Measurements from ENCODE around the gene KIR2DL1.
"Not testable (repeated sequence)": the region's sequence is repeated elsewhere in the genome, so short reads cannot be mapped to it uniquely, and the experiment has no call there.

KIR2DL1 gene

DNA sequence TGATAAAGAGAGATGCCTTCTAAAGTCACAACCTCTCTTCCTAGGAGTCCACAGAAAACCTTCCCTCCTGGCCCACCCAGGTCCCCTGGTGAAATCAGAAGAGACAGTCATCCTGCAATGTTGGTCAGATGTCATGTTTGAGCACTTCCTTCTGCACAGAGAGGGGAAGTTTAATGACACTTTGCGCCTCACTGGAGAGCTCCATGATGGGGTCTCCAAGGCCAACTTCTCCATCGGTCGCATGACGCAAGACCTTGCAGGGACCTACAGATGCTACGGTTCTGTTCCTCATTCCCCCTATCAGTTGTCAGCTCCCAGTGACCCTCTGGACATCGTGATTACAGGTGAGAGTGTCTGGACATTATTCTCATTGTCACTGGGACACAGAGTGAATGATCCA, 18.6 kb downstream of the KIR2DL1 start:
- not testable (repeated sequence) for DNase-seq (ENCODE audit: low spot score); H3K23ac ChIP-seq (ENCODE audit: low read depth, low read length, poor library complexity); H3K9ac ChIP-seq (ENCODE audit: low read depth, low read length, poor library complexity); H3K18ac ChIP-seq (ENCODE audit: low read length); H3K79me1 ChIP-seq (ENCODE audit: low read depth, low read length); H3K4ac ChIP-seq (ENCODE audit: low read length); H2AK5ac ChIP-seq (ENCODE audit: low read depth, low read length); H2AFZ ChIP-seq (ENCODE audit: low read length); H4K8ac ChIP-seq (ENCODE audit: low read depth, low read length); H2BK12ac ChIP-seq (ENCODE audit: low read length); H4K91ac ChIP-seq (ENCODE audit: low read depth, low read length, poor library complexity); H3K27me3 ChIP-seq (ENCODE audit: control insufficient read depth in 3 of 3, insufficient read depth in 3 of 3, low read depth in 1 of 3, low read length in 3 of 3); H3K27ac ChIP-seq (replicated peaks; ENCODE audit: low read length); H3K4me1 ChIP-seq (ENCODE audit: control insufficient read depth in 2 of 2, insufficient read depth in 1 of 2, low read depth in 1 of 2, low read length in 2 of 2); H3K4me2 ChIP-seq (ENCODE audit: insufficient read depth, low read length, poor library complexity, severe bottlenecking); H2BK15ac ChIP-seq (ENCODE audit: low read length); H2BK5ac ChIP-seq (ENCODE audit: low read length); H3K14ac ChIP-seq (ENCODE audit: low read length); H3K4me3 ChIP-seq (ENCODE audit: low read length in 2 of 2); H2BK120ac ChIP-seq (ENCODE audit: low read depth, low read length); H3K36me3 ChIP-seq (replicated peaks in 1 of 2; ENCODE audit: control insufficient read depth in 2 of 2, insufficient read depth in 2 of 2, low read length in 2 of 2)
- H3K9me3 ChIP-seq (replicated peaks in 1 of 2; ENCODE audit: control insufficient read depth in 2 of 2, insufficient read depth in 1 of 2, low read depth in 1 of 2, low read length in 2 of 2), result peaks cover 0 to 28% of the 10 kb centered on the region in 2 donors
- whole genome bisulfite sequencing, 2 donors (ENCODE audit: extremely low coverage in 2 of 2, insufficient read length in 2 of 2, insufficient replicate concordance in 1 of 2), result no CpG with 5 or more reads among the region's 6 CpGs

DNA sequence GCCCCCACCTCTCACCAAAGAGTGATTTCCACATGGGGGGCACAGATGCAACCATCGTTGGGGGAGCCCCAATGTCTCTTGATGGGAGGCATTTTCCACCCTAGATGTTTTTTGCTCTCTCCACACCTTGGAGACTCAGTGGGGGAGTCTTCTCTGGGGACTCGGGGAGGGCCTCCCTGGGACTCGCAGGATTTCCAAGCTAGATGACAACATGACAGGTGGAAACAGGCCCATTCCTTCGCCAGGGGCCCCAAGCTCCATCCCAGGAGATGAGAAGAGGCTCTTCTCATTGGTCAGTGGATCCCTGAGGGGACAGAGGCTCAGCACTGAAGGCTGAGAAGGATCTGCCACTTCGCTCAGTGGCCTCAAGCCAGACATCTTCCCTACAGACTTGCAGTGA, 21.1 kb downstream of the KIR2DL1 start:
- Histone ChIP-seq H2BK120ac (ENCODE audit: low read depth, low read length) (no peak overlapping the region), H2BK15ac (ENCODE audit: low read length) (no peak overlapping the region), H2AK5ac (ENCODE audit: low read depth, low read length) (no peak overlapping the region), H3K9me3 (replicated peaks in 1 of 2; ENCODE audit: control insufficient read depth in 2 of 2, insufficient read depth in 1 of 2, low read depth in 1 of 2, low read length in 2 of 2) (peaks cover 0 to 30% of the 10 kb centered on the region in 2 donors), H4K8ac (ENCODE audit: low read depth, low read length) (no peak overlapping the region), H3K23ac (ENCODE audit: low read depth, low read length, poor library complexity) (no peak overlapping the region), H3K4me2 (ENCODE audit: insufficient read depth, low read length, poor library complexity, severe bottlenecking) (no peak overlapping the region), H3K36me3 (replicated peaks in 1 of 2; ENCODE audit: control insufficient read depth in 2 of 2, insufficient read depth in 2 of 2, low read length in 2 of 2) (no peaks in the 10 kb centered on the region), H2BK12ac (ENCODE audit: low read length) (no peak overlapping the region), H3K27ac (replicated peaks; ENCODE audit: low read length) (no peak overlapping the region), H3K4me1 (ENCODE audit: control insufficient read depth in 2 of 2, insufficient read depth in 1 of 2, low read depth in 1 of 2, low read length in 2 of 2) (no peaks in the 10 kb centered on the region), H3K27me3 (ENCODE audit: control insufficient read depth in 3 of 3, insufficient read depth in 3 of 3, low read depth in 1 of 3, low read length in 3 of 3) (no peaks in the 10 kb centered on the region), H2AFZ (ENCODE audit: low read length) (no peak overlapping the region), H3K14ac (ENCODE audit: low read length) (peak overlapping the region; percentile 8), H3K18ac (ENCODE audit: low read length) (no peak overlapping the region), H3K79me1 (ENCODE audit: low read depth, low read length) (no peaks in the 10 kb centered on the region), H2BK5ac (ENCODE audit: low read length) (no peak overlapping the region), H3K4me3 (ENCODE audit: low read length in 2 of 2) (no peak overlapping the region), H3K9ac (ENCODE audit: low read depth, low read length, poor library complexity) (no peak overlapping the region), H3K4ac (ENCODE audit: low read length) (no peak overlapping the region), H4K91ac (ENCODE audit: low read depth, low read length, poor library complexity) (no peak overlapping the region)
- no CpG with 5 or more reads among the region's 5 CpGs for WGBS, 2 donors (ENCODE audit: extremely low coverage in 2 of 2, insufficient read length in 2 of 2, insufficient replicate concordance in 1 of 2)
- no peak for DNase-seq (ENCODE audit: low spot score)

DNA sequence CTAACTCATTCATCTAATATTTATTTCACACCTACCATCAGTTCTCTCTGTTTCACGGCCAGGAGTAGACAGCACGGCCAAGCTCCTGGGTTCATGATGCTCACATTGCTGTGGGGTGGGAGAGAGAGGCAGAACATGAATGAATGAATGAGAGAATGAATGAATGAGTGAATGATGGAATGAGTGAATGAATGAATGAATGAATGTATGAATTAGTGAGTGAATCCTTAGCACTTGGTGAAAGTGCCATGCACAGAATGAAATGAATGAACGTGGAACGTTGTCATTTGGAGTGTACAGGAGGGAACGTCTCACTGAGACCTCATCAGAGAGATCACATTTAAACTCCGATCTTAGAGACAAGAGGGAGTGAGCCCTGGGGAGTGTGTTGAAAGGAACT, 21.9 kb downstream of the KIR2DL1 start:
- H3K27me3 ChIP-seq (ENCODE audit: control insufficient read depth in 3 of 3, insufficient read depth in 3 of 3, low read depth in 1 of 3, low read length in 3 of 3), result no peaks in the 10 kb centered on the region
- H3K4ac ChIP-seq (ENCODE audit: low read length), result no peak overlapping the region
- peaks cover 0 to 29% of the 10 kb centered on the region in 2 donors for H3K9me3 ChIP-seq (replicated peaks in 1 of 2; ENCODE audit: control insufficient read depth in 2 of 2, insufficient read depth in 1 of 2, low read depth in 1 of 2, low read length in 2 of 2)
- no peak overlapping the region for H2BK120ac ChIP-seq (ENCODE audit: low read depth, low read length)
- WGBS, 2 donors (ENCODE audit: extremely low coverage in 2 of 2, insufficient read length in 2 of 2, insufficient replicate concordance in 1 of 2), result no CpG with 5 or more reads among the region's 6 CpGs
- no peak overlapping the region for H2BK12ac ChIP-seq (ENCODE audit: low read length)
- H3K14ac ChIP-seq (ENCODE audit: low read length), result no peak overlapping the region
- no peak overlapping the region for H2BK15ac ChIP-seq (ENCODE audit: low read length)
- no peak overlapping the region for H4K91ac ChIP-seq (ENCODE audit: low read depth, low read length, poor library complexity)
- no peak overlapping the region for H3K18ac ChIP-seq (ENCODE audit: low read length)
- H3K79me1 ChIP-seq (ENCODE audit: low read depth, low read length), result no peaks in the 10 kb centered on the region
- H2BK5ac ChIP-seq (ENCODE audit: low read length), result no peak overlapping the region
- H3K4me1 ChIP-seq (ENCODE audit: control insufficient read depth in 2 of 2, insufficient read depth in 1 of 2, low read depth in 1 of 2, low read length in 2 of 2), result no peaks in the 10 kb centered on the region
- H3K23ac ChIP-seq (ENCODE audit: low read depth, low read length, poor library complexity), result no peak overlapping the region
- H3K27ac ChIP-seq (replicated peaks; ENCODE audit: low read length), result no peak overlapping the region
- H2AK5ac ChIP-seq (ENCODE audit: low read depth, low read length), result no peak overlapping the region
- H3K4me2 ChIP-seq (ENCODE audit: insufficient read depth, low read length, poor library complexity, severe bottlenecking), result no peak overlapping the region
- H4K8ac ChIP-seq (ENCODE audit: low read depth, low read length), result no peak overlapping the region
- H3K9ac ChIP-seq (ENCODE audit: low read depth, low read length, poor library complexity), result no peak overlapping the region
- DNase-seq (ENCODE audit: low spot score), result no peak
- H3K4me3 ChIP-seq (ENCODE audit: low read length in 2 of 2), result no peak overlapping the region
- H3K36me3 ChIP-seq (replicated peaks in 1 of 2; ENCODE audit: control insufficient read depth in 2 of 2, insufficient read depth in 2 of 2, low read length in 2 of 2), result no peaks in the 10 kb centered on the region
- H2AFZ ChIP-seq (ENCODE audit: low read length), result no peak overlapping the region

DNA sequence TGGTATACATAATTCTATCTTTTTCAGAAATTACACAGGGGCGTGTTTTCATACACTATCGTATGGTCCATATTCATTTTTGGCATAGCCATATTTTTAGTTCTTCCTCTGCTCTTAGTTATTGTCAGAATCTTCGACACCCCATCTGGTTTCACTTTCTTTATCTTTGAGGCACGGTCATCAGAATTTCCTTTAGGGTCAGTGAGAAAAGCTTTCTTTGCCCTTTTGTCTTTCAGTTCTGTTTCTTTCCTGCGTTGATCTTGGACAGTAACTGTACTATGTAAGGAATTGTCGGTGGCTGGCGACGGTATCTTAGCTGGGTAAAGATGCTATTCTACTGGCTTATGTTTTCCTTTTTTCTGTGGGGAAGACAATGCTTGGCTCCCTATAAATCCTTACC, 23.2 kb downstream of the KIR2DL1 start:
- H4K91ac ChIP-seq (ENCODE audit: low read depth, low read length, poor library complexity), result no peak overlapping the region
- WGBS, 2 donors (ENCODE audit: extremely low coverage in 2 of 2, insufficient read length in 2 of 2, insufficient replicate concordance in 1 of 2), result no CpG with 5 or more reads among the region's 8 CpGs
- no peak overlapping the region for H2BK5ac ChIP-seq (ENCODE audit: low read length)
- no peak overlapping the region for H3K18ac ChIP-seq (ENCODE audit: low read length)
- H4K8ac ChIP-seq (ENCODE audit: low read depth, low read length), result no peak overlapping the region
- H3K4ac ChIP-seq (ENCODE audit: low read length), result no peak overlapping the region
- H3K23ac ChIP-seq (ENCODE audit: low read depth, low read length, poor library complexity), result no peak overlapping the region
- H2AK5ac ChIP-seq (ENCODE audit: low read depth, low read length), result no peak overlapping the region
- H3K4me3 ChIP-seq (ENCODE audit: low read length in 2 of 2), result no peak overlapping the region
- DNase-seq (ENCODE audit: low spot score), result no peak
- H2BK120ac ChIP-seq (ENCODE audit: low read depth, low read length), result no peak overlapping the region
- no peaks in the 10 kb centered on the region for H3K79me1 ChIP-seq (ENCODE audit: low read depth, low read length)
- H3K9me3 ChIP-seq (replicated peaks in 1 of 2; ENCODE audit: control insufficient read depth in 2 of 2, insufficient read depth in 1 of 2, low read depth in 1 of 2, low read length in 2 of 2), result peaks cover 0 to 37% of the 10 kb centered on the region in 2 donors
- no peak overlapping the region for H3K14ac ChIP-seq (ENCODE audit: low read length)
- no peak overlapping the region for H3K27ac ChIP-seq (replicated peaks; ENCODE audit: low read length)
- no peaks in the 10 kb centered on the region for H3K36me3 ChIP-seq (replicated peaks in 1 of 2; ENCODE audit: control insufficient read depth in 2 of 2, insufficient read depth in 2 of 2, low read length in 2 of 2)
- H3K9ac ChIP-seq (ENCODE audit: low read depth, low read length, poor library complexity), result no peak overlapping the region
- H2BK15ac ChIP-seq (ENCODE audit: low read length), result no peak overlapping the region
- no peak overlapping the region for H3K4me2 ChIP-seq (ENCODE audit: insufficient read depth, low read length, poor library complexity, severe bottlenecking)
- H3K4me1 ChIP-seq (ENCODE audit: control insufficient read depth in 2 of 2, insufficient read depth in 1 of 2, low read depth in 1 of 2, low read length in 2 of 2), result no peaks in the 10 kb centered on the region
- no peak overlapping the region for H2BK12ac ChIP-seq (ENCODE audit: low read length)
- H3K27me3 ChIP-seq (ENCODE audit: control insufficient read depth in 3 of 3, insufficient read depth in 3 of 3, low read depth in 1 of 3, low read length in 3 of 3), result no peaks in the 10 kb centered on the region
- H2AFZ ChIP-seq (ENCODE audit: low read length), result no peak overlapping the region

Measured in neuronal stem cell (in vitro differentiated cells).